22Rv1 (cell line): Measurements from ENCODE around the gene RASD1.
"Not testable (repeated sequence)": the region's sequence is repeated elsewhere in the genome, so short reads cannot be mapped to it uniquely, and the experiment has no call there.

Source experiments
- H3K27ac ChIP-seq: fragments of 450-650 bp; 2 replicates; pipeline ENCODE4 v1.5.1; 2017
- CTCF ChIP-seq: fragments of 450-650 bp; IDR thresholded peaks from 2 replicates; pipeline ENCODE4 v1.5.1; 2017; ENCODE audit warnings: mild to moderate bottlenecking
- ZFX ChIP-seq: fragments of 450-650 bp; IDR thresholded peaks from 2 replicates; pipeline ENCODE4 v1.6.1; 2017; ENCODE audit warnings: antibody characterized with exemption, borderline replicate concordance

RASD1 gene

GRCh38 chr17:17463821-17464220, 32.4 kb downstream of the RASD1 start:
- TF ChIP-seq ZFX (no peak), CTCF (no peak)
- H3K27ac ChIP-seq = no peak overlapping the region

GRCh38 chr17:17462048-17462824, 34.0 kb downstream of the RASD1 start:
- no peak overlapping the region for H3K27ac ChIP-seq
- TF ChIP-seq CTCF = no peak
- no peak for TF ChIP-seq ZFX

- no peak for TF ChIP-seq ZFX
- H3K27ac ChIP-seq = no peak overlapping the region
Observed at GRCh38 chr17:17460038-17460437, 36.2 kb downstream of the RASD1 start.

GRCh38 chr17:17457680-17458079, 38.5 kb downstream of the RASD1 start:
- no peak overlapping the region for H3K27ac ChIP-seq
- no peak for TF ChIP-seq CTCF
- no peak for TF ChIP-seq ZFX

- TF ChIP-seq ZFX (no peak), CTCF (no peak)
Observed at GRCh38 chr17:17456251-17456650, 39.9 kb downstream of the RASD1 start.

GRCh38 chr17:17455173-17455572, 41.0 kb downstream of the RASD1 start:
- no peak overlapping the region for H3K27ac ChIP-seq
- no peak for TF ChIP-seq ZFX
- no peak for TF ChIP-seq CTCF

More at GRCh38 chr17:17456251-17456650, 39.9 kb downstream of the RASD1 start:
- no peak overlapping the region for H3K27ac ChIP-seq

GRCh38 chr17:17454700-17455099, 41.5 kb downstream of the RASD1 start:
- H3K27ac ChIP-seq = not testable (repeated sequence)

- TF ChIP-seq CTCF (no peak), ZFX (no peak)
Observed at GRCh38 chr17:17454276-17454675, 41.9 kb downstream of the RASD1 start.

More at GRCh38 chr17:17454276-17454675, 41.9 kb downstream of the RASD1 start:
- no peak overlapping the region for H3K27ac ChIP-seq
